H1 (cell line): ENCODE measurements around the gene PDIA6. TPM values are rescaled to one million over a fixed set of nuclear protein-coding genes. Genes with fewer than 3 reads are reported as not detected.

Source experiments
- CTCF ChIA-PET: fragments of 300-600 bp; sonication (Branson Sonifier 250); formaldehyde crosslinking; loops from one replicate; lab custom pipeline; 2021; ENCODE audit not compliant: partially characterized antibody; lab: Charles Lee
- POLR2A ChIA-PET: fragments of 300-600 bp; sonication (Branson Sonifier 250); formaldehyde crosslinking; loops from one replicate; lab custom pipeline; 2021; ENCODE audit warnings: inconsistent platforms; ENCODE audit not compliant: partially characterized antibody; lab: Charles Lee
- DNase-seq, 2 experiments: peaks; one replicate each; pipeline versions ENCODE4 v3.0.0 to v3.0.0-alpha.2; 2010 to 2022; ENCODE audit warnings: low spot score in 2 of 2, low read depth in 1 of 2, mixed read lengths in 1 of 2
- FAIRE-seq: peaks from 2 replicates; lab custom pipeline; 2011; peaks lifted over from hg19 to GRCh38; lab: Jason Lieb, UNC
- H2AFZ ChIP-seq: 2 replicates; pipeline ENCODE4 v1.8.1; 2012; ENCODE audit warnings: low read length, inconsistent platforms
- H2AK5ac ChIP-seq: 2 replicates; pipeline ENCODE4 v1.6.1; 2013; ENCODE audit warnings: low read depth, low read length
- H2BK120ac ChIP-seq: replicated peaks from 2 replicates; pipeline ENCODE3; 2013; ENCODE audit warnings: low read depth, low read length, inconsistent platforms
- H2BK12ac ChIP-seq: 2 replicates; pipeline ENCODE4 v1.6.1; 2013; ENCODE audit warnings: low read depth, low read length
- H2BK15ac ChIP-seq: 2 replicates; pipeline ENCODE4 v1.6.1; 2013; ENCODE audit warnings: low read length
- H2BK20ac ChIP-seq: 2 replicates; pipeline ENCODE4 v1.6.1; 2013; ENCODE audit warnings: low read length
- H2BK5ac ChIP-seq: 2 replicates; pipeline ENCODE4 v1.6.1; 2013; ENCODE audit warnings: low read depth, low read length
- H3K14ac ChIP-seq: 2 replicates; pipeline ENCODE4 v1.6.1; 2013; ENCODE audit warnings: inconsistent platforms; ENCODE audit not compliant: insufficient read length
- H3K18ac ChIP-seq: 2 replicates; pipeline ENCODE4 v1.6.1; 2013; ENCODE audit warnings: low read length; ENCODE audit errors: extremely low read depth
- H3K23ac ChIP-seq: 2 replicates; pipeline ENCODE4 v1.6.1; 2013; ENCODE audit warnings: inconsistent platforms; ENCODE audit not compliant: insufficient read length
- H3K23me2 ChIP-seq: 2 replicates; pipeline ENCODE4 v1.6.1; 2013; ENCODE audit warnings: low read depth, low read length
- H3K27ac ChIP-seq: 2 replicates; pipeline ENCODE4 v1.6.1; 2011; ENCODE audit warnings: low read depth, low read length, inconsistent platforms
- H3K27me3 ChIP-seq, 4 experiments: replicated peaks in 1 of 4; 1 replicate in 1 of 4; 2 replicates in 3 of 4; pipeline versions ENCODE4 v1.6.1 to v1.8.1; 2011 to 2013; ENCODE audit warnings: low read length in 3 of 4, mild to moderate bottlenecking in 3 of 4, inconsistent platforms in 2 of 4, mixed read lengths in 2 of 4, moderate library complexity in 1 of 4; ENCODE audit not compliant: control insufficient read depth in 3 of 4, insufficient read depth in 3 of 4; ENCODE audit errors: extremely low read depth in 1 of 4
- H3K36me3 ChIP-seq, 4 experiments: 2 replicates each; pipeline versions ENCODE4 v1.6.1 to v1.8.1; 2011 to 2013; ENCODE audit warnings: mild to moderate bottlenecking in 4 of 4, low read length in 3 of 4, moderate library complexity in 2 of 4, control low read depth in 1 of 4, inconsistent platforms in 1 of 4; ENCODE audit not compliant: insufficient read depth in 4 of 4, control insufficient read depth in 2 of 4
- H3K4ac ChIP-seq: replicated peaks from 2 replicates; pipeline ENCODE3; 2013; ENCODE audit warnings: low read length, low read depth, mixed read lengths, inconsistent platforms; ENCODE audit not compliant: insufficient read length
- H3K4me1 ChIP-seq, 4 experiments: replicated peaks in 1 of 4; 1 replicate in 1 of 4; 2 replicates in 3 of 4; pipeline versions ENCODE4 v1.6.1 to v1.8.1; 2011 to 2013; ENCODE audit warnings: low read length in 3 of 4, inconsistent platforms in 2 of 4, mixed read lengths in 1 of 4; ENCODE audit not compliant: insufficient read depth in 4 of 4, control insufficient read depth in 3 of 4
- H3K4me2 ChIP-seq, 2 experiments: 2 replicates each; pipeline versions ENCODE4 v1.6.1 to v1.8.1; 2011 to 2013; ENCODE audit warnings: low read depth in 2 of 2, low read length in 2 of 2, control low read depth in 1 of 2, inconsistent platforms in 1 of 2, mild to moderate bottlenecking in 1 of 2; ENCODE audit not compliant: insufficient read depth in 1 of 2
- H3K4me3 ChIP-seq, 4 experiments: fragments of 200-600, 300-600 bp in 1 of 4; sonication (generic), shearing (Covaris generic), sonication (Bioruptor Twin) in 1 of 4; 2 replicates each; pipeline versions ENCODE4 v1.5.1 to v1.8.1; 2011 to 2016; ENCODE audit warnings: low read length in 4 of 4, low read depth in 3 of 4, control low read depth in 2 of 4, inconsistent platforms in 2 of 4, mild to moderate bottlenecking in 2 of 4, mixed read lengths in 1 of 4, moderate library complexity in 1 of 4; ENCODE audit not compliant: insufficient read depth in 2 of 4; ENCODE audit errors: extremely low read depth in 1 of 4
- H3K56ac ChIP-seq: replicated peaks from 2 replicates; pipeline ENCODE3; 2013; ENCODE audit warnings: low read depth, mild to moderate bottlenecking, mixed read lengths, low read length, inconsistent platforms; ENCODE audit not compliant: insufficient read length
- H3K79me1 ChIP-seq: 2 replicates; pipeline ENCODE4 v1.6.1; 2013; ENCODE audit warnings: low read depth, low read length, control low read depth
- H3K79me2 ChIP-seq, 2 experiments: 2 replicates each; pipeline versions ENCODE4 v1.6.1 to v1.8.1; 2012 to 2013; ENCODE audit warnings: low read length in 2 of 2, mild to moderate bottlenecking in 2 of 2, inconsistent platforms in 1 of 2; ENCODE audit not compliant: insufficient read depth in 2 of 2, control insufficient read depth in 1 of 2
- H3K9ac ChIP-seq, 4 experiments: replicated peaks in 1 of 4; 1 replicate in 1 of 4; 2 replicates in 3 of 4; pipeline versions ENCODE4 v1.6.1 to v1.8.1; 2011 to 2013; ENCODE audit warnings: low read depth in 3 of 4, low read length in 3 of 4, control low read depth in 2 of 4, mild to moderate bottlenecking in 2 of 4, moderate library complexity in 2 of 4, inconsistent platforms in 1 of 4; ENCODE audit errors: extremely low read depth in 1 of 4
- H3K9me3 ChIP-seq, 2 experiments: 2 replicates each; pipeline versions ENCODE4 v1.6.1 to v1.8.1; 2012 to 2013; ENCODE audit warnings: mild to moderate bottlenecking in 2 of 2, moderate library complexity in 2 of 2, control low read depth in 1 of 2, inconsistent platforms in 1 of 2, low read depth in 1 of 2, low read length in 1 of 2, mixed read lengths in 1 of 2; ENCODE audit not compliant: insufficient read depth in 2 of 2
- H4K20me1 ChIP-seq, 2 experiments: replicated peaks in 1 of 2; 2 replicates each; pipeline versions ENCODE3 to v1.8.1; 2011 to 2013; ENCODE audit warnings: inconsistent platforms in 2 of 2, low read length in 2 of 2, mild to moderate bottlenecking in 1 of 2; ENCODE audit not compliant: insufficient read depth in 2 of 2, control insufficient read depth in 1 of 2
- H4K5ac ChIP-seq: 2 replicates; pipeline ENCODE4 v1.6.1; 2013; ENCODE audit warnings: low read length, low read depth, mixed read lengths, inconsistent platforms; ENCODE audit not compliant: insufficient read length
- H4K8ac ChIP-seq: 2 replicates; pipeline ENCODE4 v1.8.0; 2013; ENCODE audit warnings: mild to moderate bottlenecking, moderate library complexity, low read length, inconsistent platforms; ENCODE audit not compliant: insufficient read depth; ENCODE audit errors: extremely low read depth
- H4K91ac ChIP-seq: replicated peaks from 2 replicates; pipeline ENCODE3; 2013; ENCODE audit warnings: low read length, mixed read lengths, inconsistent platforms; ENCODE audit not compliant: insufficient read length
- GABPA ChIP-seq: IDR thresholded peaks from 2 replicates; pipeline ENCODE4 v1.6.1; 2011; ENCODE audit warnings: mild to moderate bottlenecking, low read length, moderate library complexity, borderline replicate concordance; ENCODE audit not compliant: insufficient read depth
- KDM5A ChIP-seq: fragments of 200-600 bp; IDR thresholded peaks from 2 replicates; pipeline ENCODE4 v1.7.1; 2012; ENCODE audit warnings: mild to moderate bottlenecking, low read length, inconsistent platforms, mixed read lengths
- POLR2AphosphoS5 ChIP-seq: IDR thresholded peaks from 2 replicates; pipeline ENCODE4 v1.6.1; 2011; ENCODE audit warnings: low read depth, low read length
- ZNF274 ChIP-seq: IDR thresholded peaks from 2 replicates; pipeline ENCODE4 v1.7.0; 2012; ENCODE audit warnings: low read length, borderline replicate concordance; ENCODE audit errors: extremely low read depth
- WGBS, 2 experiments: shearing (Covaris generic) in 1 of 2; methylation state at CpG; one replicate each; pipeline versions ENCODE4 v1.1.6 to v1.1.7; 2013 to 2015; ENCODE audit warnings: low lambda C conversion rate in 2 of 2, mixed read lengths in 2 of 2, inconsistent platforms in 1 of 2, low coverage in 1 of 2, missing lambda C conversion rate in 1 of 2; ENCODE audit not compliant: insufficient replicate concordance in 2 of 2, insufficient coverage in 1 of 2, insufficient read length in 1 of 2; ENCODE audit errors: extremely low coverage in 1 of 2, missing lambda C conversion rate in 1 of 2; 5-methylcytosine and 5-hydroxymethylcytosine counted together
- polyA plus RNA-seq, 7 experiments: library from polyadenylated mRNA; depleted of rRNA in 3 of 7; stranded (reverse) in 5 of 7; unstranded in 2 of 7; fragments of >200 nt in 5 of 7; fragments of 200-250 nt in 2 of 7; gene quantifications; 1 replicate in 5 of 7; 2 replicates in 1 of 7; 4 replicates in 1 of 7; pipeline versions ENCODE4 v1.2.1 to v1.2.3, GENCODE V29; 2011 to 2013; ENCODE audit warnings: missing spikeins in 2 of 7, mixed read lengths in 2 of 7
- total RNA-seq: library from RNA; stranded (reverse); fragmentation: NEBNext Ultra II Directional; extraction: Animal tissue kit (Norgen Biotek cat#: 25700); gene quantifications from 2 replicates; pipeline ENCODE4 v1.2.1, GENCODE V29; 2021

Gene PDIA6
- total and polyA plus RNA-seq, 2 of the 8 experiments (the other 6 are each of a cell fraction or from before 2014, with no cell fraction given) = 181 to 384 TPM

- H3K18ac ChIP-seq = peak overlapping the region; percentile 32; the same call in 1 of the 2 replicates
- H3K4me3 ChIP-seq = no peak overlapping the region
- no peak overlapping the region for H3K27ac ChIP-seq
- H3K4me1 ChIP-seq = peaks cover 0 to 4% (median 2%) of the 10 kb centered on the region in 4 experiments; a peak in 3 of 7 replicates
- no peak overlapping the region for H2AK5ac ChIP-seq
- H3K79me1 ChIP-seq = peaks cover 3% of the 10 kb centered on the region; the same call in 1 of the 2 replicates
- no peak overlapping the region for H3K4ac ChIP-seq
- H4K20me1 ChIP-seq = peaks cover 2 to 6% of the 10 kb centered on the region in 2 experiments
- H4K91ac ChIP-seq = no peak overlapping the region
- no peak overlapping the region for H3K4me2 ChIP-seq
- H3K9me3 ChIP-seq = no peaks in the 10 kb centered on the region
- no peaks in the 10 kb centered on the region for H3K23me2 ChIP-seq
- no peak overlapping the region for H3K14ac ChIP-seq
- no peak overlapping the region; the same call in 1 of the 2 replicates for H4K8ac ChIP-seq
- H3K23ac ChIP-seq = no peak overlapping the region
- no peak overlapping the region for H2BK120ac ChIP-seq
- ChIA-PET CTCF (interaction anchor here (0.9 to 1.4 kb wide), 2 partner anchors 14 to 65 kb away, joined by 5 to 7 read pairs; no protein-coding TSS in a partner anchor), POLR2A (interaction anchor here (0.6 kb wide), 2 partner anchors 26 to 49 kb away, joined by 3 to 6 read pairs; no protein-coding TSS in a partner anchor)
- WGBS, 2 experiments = 89% methylated on average over 6 of the region's 6 CpGs; no CpG with 5 or more reads in 1 of the 2 experiments
- H2BK15ac ChIP-seq = no peak overlapping the region
- H3K36me3 ChIP-seq = peaks cover 0 to 4% (median 2%) of the 10 kb centered on the region in 4 experiments; a peak in 2 of 8 replicates
- no peak overlapping the region for H3K56ac ChIP-seq
- H3K9ac ChIP-seq = no peak overlapping the region
- H2AFZ ChIP-seq = no peak overlapping the region
- H3K27me3 ChIP-seq = no peaks in the 10 kb centered on the region
- H2BK20ac ChIP-seq = no peak overlapping the region
- H2BK5ac ChIP-seq = no peak overlapping the region
- no peaks in the 10 kb centered on the region for H3K79me2 ChIP-seq
- FAIRE-seq = no peak
- DNase-seq = no peak
- no peak overlapping the region for H2BK12ac ChIP-seq
- no peak overlapping the region for H4K5ac ChIP-seq
- TF ChIP-seq POLR2AphosphoS5 = no peak
- no peak for TF ChIP-seq ZNF274
- TF ChIP-seq KDM5A = no peak
- TF ChIP-seq GABPA = no peak
These were observed 38.2 kb downstream of the PDIA6 start for GRCh38 chr2:10774394-10774793.
